Activated naive CD4-positive, alpha-beta T cell treated with anti-CD3 and anti-CD28 coated beads, Interleukin-2, amount 50 U/mL, for 24 hours (primary cell): ENCODE measurements around the gene TEPSIN.
A peak's percentile ranks its signal among the peaks of the same experiment; 100 is the strongest.

Source experiments
- H3K27ac Mint-ChIP-seq: one replicate; pipeline ENCODE4 v1.8.0; 2021; ENCODE audit warnings: mild to moderate bottlenecking, mixed read lengths
- H3K27me3 Mint-ChIP-seq: one replicate; pipeline ENCODE4 v1.8.0; 2021; ENCODE audit warnings: mixed read lengths
- H3K36me3 Mint-ChIP-seq: one replicate; pipeline ENCODE4 v1.8.0; 2021; ENCODE audit warnings: mixed read lengths
- H3K4me1 Mint-ChIP-seq: one replicate; pipeline ENCODE4 v1.8.0; 2021; ENCODE audit warnings: mixed read lengths
- H3K4me3 Mint-ChIP-seq: one replicate; pipeline ENCODE4 v1.8.0; 2021; ENCODE audit warnings: mild to moderate bottlenecking, mixed read lengths
- H3K9me3 Mint-ChIP-seq: one replicate; pipeline ENCODE4 v1.8.0; 2021; ENCODE audit warnings: mixed read lengths

Gene TEPSIN

GRCh38 chr17:81276781-81277180 is 37.9 kb upstream of the TEPSIN start:
- peaks cover 8% of the 10 kb centered on the region for H3K36me3 Mint-ChIP-seq
- no peaks in the 10 kb centered on the region for H3K9me3 Mint-ChIP-seq
- H3K4me3 Mint-ChIP-seq = no peak overlapping the region
- no peaks in the 10 kb centered on the region for H3K27me3 Mint-ChIP-seq
- H3K4me1 Mint-ChIP-seq = peaks cover 6% of the 10 kb centered on the region
- H3K27ac Mint-ChIP-seq = no peak overlapping the region

- H3K9me3 Mint-ChIP-seq = no peaks in the 10 kb centered on the region
- no peaks in the 10 kb centered on the region for H3K27me3 Mint-ChIP-seq
- H3K36me3 Mint-ChIP-seq = peaks cover 6% of the 10 kb centered on the region
- H3K4me1 Mint-ChIP-seq = peaks cover 6% of the 10 kb centered on the region
- no peak overlapping the region for H3K27ac Mint-ChIP-seq
- H3K4me3 Mint-ChIP-seq = no peak overlapping the region
Observed at GRCh38 chr17:81274471-81274855, 35.6 kb upstream of the TEPSIN start.

GRCh38 chr17:81273698-81274470 is 35.0 kb upstream of the TEPSIN start:
- Mint-ChIP-seq H3K27ac (no peak overlapping the region), H3K9me3 (no peaks in the 10 kb centered on the region), H3K4me1 (peaks cover 6% of the 10 kb centered on the region), H3K36me3 (peaks cover 7% of the 10 kb centered on the region), H3K4me3 (no peak overlapping the region), H3K27me3 (no peaks in the 10 kb centered on the region)

- Mint-ChIP-seq H3K9me3 (no peaks in the 10 kb centered on the region), H3K27ac (peak overlapping the region; percentile 41), H3K36me3 (peaks cover 11% of the 10 kb centered on the region)
Observed at GRCh38 chr17:81272616-81273015, 33.8 kb upstream of the TEPSIN start.

GRCh38 chr17:81271226-81271625 is 32.4 kb upstream of the TEPSIN start:
- H3K4me1 Mint-ChIP-seq = peaks cover 6% of the 10 kb centered on the region
- no peaks in the 10 kb centered on the region for H3K27me3 Mint-ChIP-seq
- no peak overlapping the region for H3K4me3 Mint-ChIP-seq
- H3K9me3 Mint-ChIP-seq = no peaks in the 10 kb centered on the region
- H3K36me3 Mint-ChIP-seq = peaks cover 11% of the 10 kb centered on the region
- H3K27ac Mint-ChIP-seq = no peak overlapping the region

More at GRCh38 chr17:81272616-81273015, 33.8 kb upstream of the TEPSIN start:
- Mint-ChIP-seq H3K4me1 (peaks cover 6% of the 10 kb centered on the region), H3K27me3 (no peaks in the 10 kb centered on the region), H3K4me3 (no peak overlapping the region)

GRCh38 chr17:81270279-81270678 is 31.4 kb upstream of the TEPSIN start:
- H3K36me3 Mint-ChIP-seq = peaks cover 13% of the 10 kb centered on the region
- H3K27me3 Mint-ChIP-seq = no peaks in the 10 kb centered on the region
- H3K4me3 Mint-ChIP-seq = no peak overlapping the region
- no peaks in the 10 kb centered on the region for H3K9me3 Mint-ChIP-seq
- peaks cover 6% of the 10 kb centered on the region for H3K4me1 Mint-ChIP-seq
- no peak overlapping the region for H3K27ac Mint-ChIP-seq

- Mint-ChIP-seq H3K27me3 (no peaks in the 10 kb centered on the region), H3K4me1 (peaks cover under 1% of the 10 kb centered on the region), H3K36me3 (peaks cover 10% of the 10 kb centered on the region), H3K9me3 (no peaks in the 10 kb centered on the region), H3K4me3 (no peak overlapping the region), H3K27ac (peak overlapping the region; percentile 31)
Observed at GRCh38 chr17:81267390-81268067, 28.7 kb upstream of the TEPSIN start.

GRCh38 chr17:81265576-81265975 is 26.7 kb upstream of the TEPSIN start:
- H3K27ac Mint-ChIP-seq = no peak overlapping the region
- no peaks in the 10 kb centered on the region for H3K9me3 Mint-ChIP-seq
- H3K27me3 Mint-ChIP-seq = no peaks in the 10 kb centered on the region
- H3K4me3 Mint-ChIP-seq = no peak overlapping the region
- H3K4me1 Mint-ChIP-seq = no peaks in the 10 kb centered on the region
- H3K36me3 Mint-ChIP-seq = peaks cover 9% of the 10 kb centered on the region

GRCh38 chr17:81264640-81265039 is 25.8 kb upstream of the TEPSIN start:
- peaks cover 9% of the 10 kb centered on the region for H3K36me3 Mint-ChIP-seq

GRCh38 chr17:81263371-81264181 is 24.7 kb upstream of the TEPSIN start:
- H3K36me3 Mint-ChIP-seq = peaks cover 5% of the 10 kb centered on the region
- H3K4me3 Mint-ChIP-seq = no peak overlapping the region
- H3K27ac Mint-ChIP-seq = no peak overlapping the region
- H3K4me1 Mint-ChIP-seq = no peaks in the 10 kb centered on the region
- no peaks in the 10 kb centered on the region for H3K9me3 Mint-ChIP-seq
- no peaks in the 10 kb centered on the region for H3K27me3 Mint-ChIP-seq

More at GRCh38 chr17:81264640-81265039, 25.8 kb upstream of the TEPSIN start:
- Mint-ChIP-seq H3K4me3 (no peak overlapping the region), H3K4me1 (no peaks in the 10 kb centered on the region), H3K27me3 (no peaks in the 10 kb centered on the region), H3K9me3 (no peaks in the 10 kb centered on the region), H3K27ac (no peak overlapping the region)

GRCh38 chr17:81261582-81262336 is 22.9 kb upstream of the TEPSIN start:
- Mint-ChIP-seq H3K36me3 (peaks cover 3% of the 10 kb centered on the region), H3K27me3 (no peaks in the 10 kb centered on the region), H3K4me1 (no peaks in the 10 kb centered on the region), H3K27ac (no peak overlapping the region), H3K4me3 (no peak overlapping the region), H3K9me3 (no peaks in the 10 kb centered on the region)

GRCh38 chr17:81261096-81261495 is 22.2 kb upstream of the TEPSIN start:
- Mint-ChIP-seq H3K27me3 (no peaks in the 10 kb centered on the region), H3K27ac (no peak overlapping the region), H3K4me1 (no peaks in the 10 kb centered on the region), H3K4me3 (no peak overlapping the region), H3K36me3 (peaks cover 3% of the 10 kb centered on the region), H3K9me3 (no peaks in the 10 kb centered on the region)

GRCh38 chr17:81260641-81261040 is 21.8 kb upstream of the TEPSIN start:
- H3K4me1 Mint-ChIP-seq = no peaks in the 10 kb centered on the region
- H3K4me3 Mint-ChIP-seq = no peak overlapping the region
- H3K27me3 Mint-ChIP-seq = no peaks in the 10 kb centered on the region
- H3K36me3 Mint-ChIP-seq = no peaks in the 10 kb centered on the region
- H3K27ac Mint-ChIP-seq = no peak overlapping the region
- no peaks in the 10 kb centered on the region for H3K9me3 Mint-ChIP-seq

GRCh38 chr17:81260171-81260570 is 21.3 kb upstream of the TEPSIN start:
- Mint-ChIP-seq H3K27me3 (no peaks in the 10 kb centered on the region), H3K4me3 (no peak overlapping the region), H3K27ac (no peak overlapping the region), H3K4me1 (no peaks in the 10 kb centered on the region), H3K36me3 (no peaks in the 10 kb centered on the region), H3K9me3 (no peaks in the 10 kb centered on the region)

GRCh38 chr17:81259058-81259605 is 20.3 kb upstream of the TEPSIN start:
- Mint-ChIP-seq H3K27me3 (no peaks in the 10 kb centered on the region), H3K9me3 (no peaks in the 10 kb centered on the region), H3K4me1 (no peaks in the 10 kb centered on the region), H3K36me3 (no peaks in the 10 kb centered on the region), H3K27ac (no peak overlapping the region), H3K4me3 (no peak overlapping the region)
